Hepatic stellate cell (primary cell): ENCODE measurements around the gene SHISA5.
A peak's percentile ranks its signal among the peaks of the same experiment; 100 is the strongest.
"Not testable (repeated sequence)": the region's sequence is repeated elsewhere in the genome, so short reads cannot be mapped to it uniquely, and the experiment has no call there.

Experiments used
- DNase-seq: peaks from one replicate; pipeline ENCODE4 v3.0.0; 2011; ENCODE audit warnings: low spot score

The SHISA5 gene, protein sequence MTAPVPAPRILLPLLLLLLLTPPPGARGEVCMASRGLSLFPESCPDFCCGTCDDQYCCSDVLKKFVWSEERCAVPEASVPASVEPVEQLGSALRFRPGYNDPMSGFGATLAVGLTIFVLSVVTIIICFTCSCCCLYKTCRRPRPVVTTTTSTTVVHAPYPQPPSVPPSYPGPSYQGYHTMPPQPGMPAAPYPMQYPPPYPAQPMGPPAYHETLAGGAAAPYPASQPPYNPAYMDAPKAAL

DNA sequence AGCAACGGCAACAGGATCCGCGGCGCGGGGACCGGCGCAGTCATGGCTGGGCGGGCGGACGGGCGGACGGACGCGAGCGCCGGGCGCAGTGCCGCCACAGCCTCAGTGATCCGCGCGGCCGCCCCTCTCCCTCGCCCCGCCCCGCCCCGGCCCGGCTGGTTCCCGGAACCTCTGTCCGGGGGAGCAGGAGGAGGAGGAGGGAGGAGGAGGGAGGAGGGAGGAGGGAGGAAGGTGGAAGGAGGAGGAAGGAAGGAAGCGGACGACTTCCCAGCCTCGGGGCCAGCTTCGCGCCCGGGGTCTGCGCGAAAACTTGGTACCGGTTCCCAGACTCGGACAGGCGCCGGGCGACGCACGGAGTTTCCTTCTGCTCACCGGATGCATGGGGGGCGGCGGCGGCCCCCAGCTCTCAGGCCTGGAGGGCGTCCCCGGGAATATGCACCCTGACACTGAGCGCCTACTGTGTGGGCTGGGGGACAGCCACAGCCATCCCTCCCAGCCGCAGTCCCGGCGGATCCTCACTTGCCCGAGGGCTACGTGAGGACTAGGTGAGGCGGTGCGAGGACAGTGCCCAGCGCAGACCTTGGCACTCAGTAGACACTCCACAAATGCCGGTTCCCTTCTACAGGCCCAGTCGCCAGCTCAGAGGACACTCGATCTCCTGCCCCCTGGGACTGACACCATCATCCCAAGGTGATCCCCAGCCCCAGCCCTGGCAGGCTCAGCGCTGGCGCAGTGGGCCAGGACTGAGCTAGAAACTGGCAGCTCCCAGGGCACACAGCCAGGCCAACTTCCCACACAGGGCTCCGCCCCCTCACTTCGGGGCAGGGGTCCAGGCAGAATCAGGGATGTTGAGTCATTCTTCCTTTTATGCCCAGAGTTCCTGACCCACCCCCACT is at the start of gene SHISA5:
Gene SHISA5 (minus strand): TSS at position 124 of the 896 bp plus-strand sequence. CDS start 80 bp downstream, at position 44.
- peak; percentile 64 for DNase-seq

DNA sequence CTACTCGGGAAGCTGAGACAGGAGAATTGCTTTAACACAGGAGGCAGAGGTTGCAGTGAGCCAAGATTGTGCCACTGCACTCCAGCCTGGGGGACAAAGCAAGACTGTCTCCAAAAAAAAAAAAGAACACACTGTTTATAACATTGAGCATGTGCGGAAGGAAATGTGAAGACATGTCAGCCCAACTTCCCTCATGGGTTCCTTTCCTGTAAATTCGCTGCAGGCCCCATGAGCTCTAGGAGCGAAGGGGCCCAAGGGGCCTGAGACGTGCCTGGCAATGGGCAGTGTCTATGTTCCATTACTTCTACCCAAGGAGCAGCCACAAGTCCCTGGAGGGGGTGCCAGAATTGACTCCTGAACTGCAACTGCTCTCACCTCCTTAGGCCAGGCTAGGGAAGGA is 49.4 kb upstream of the SHISA5 start:
- DNase-seq = no peak

DNA sequence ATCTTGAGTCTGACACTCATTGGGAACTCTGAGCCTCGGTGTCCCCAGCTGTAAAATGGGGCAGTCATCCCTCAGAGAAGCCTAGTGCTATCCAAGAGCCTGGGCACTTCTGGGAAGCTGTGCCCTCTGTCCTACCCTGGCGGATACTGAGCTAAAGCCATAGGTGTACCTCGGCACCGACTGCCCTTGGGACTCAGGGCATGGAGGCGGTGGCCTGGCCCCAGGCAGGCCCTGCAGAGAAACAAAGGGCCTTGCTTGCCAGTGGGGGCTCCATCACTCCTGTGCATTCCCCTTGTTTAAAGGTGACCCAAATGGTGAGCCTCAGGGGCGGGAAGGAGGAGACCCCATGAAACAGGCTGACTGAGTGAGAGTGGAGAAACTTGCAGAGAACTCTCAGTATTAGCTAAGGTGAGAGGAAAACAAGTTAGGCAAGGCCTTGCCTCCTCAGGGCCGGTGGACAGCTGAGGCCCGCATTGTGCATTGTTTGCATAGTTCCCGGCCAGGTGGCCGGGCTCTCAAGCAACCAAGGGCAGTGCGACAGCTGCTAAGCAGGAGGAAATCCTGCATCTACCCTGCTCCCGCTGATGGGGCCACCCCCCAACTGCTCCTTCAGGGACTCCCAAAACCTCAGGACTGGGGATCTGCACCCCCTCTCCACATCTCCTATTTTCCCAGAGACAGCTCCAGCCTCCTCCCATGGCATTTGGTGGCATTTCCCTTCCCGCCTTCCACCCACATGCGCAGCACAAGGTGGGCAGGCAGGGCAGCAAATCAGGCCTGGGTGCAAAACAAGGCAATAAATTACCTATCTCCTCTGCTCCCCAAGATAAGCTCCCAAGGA is 48.4 kb upstream of the SHISA5 start:
- no peak for DNase-seq

DNA sequence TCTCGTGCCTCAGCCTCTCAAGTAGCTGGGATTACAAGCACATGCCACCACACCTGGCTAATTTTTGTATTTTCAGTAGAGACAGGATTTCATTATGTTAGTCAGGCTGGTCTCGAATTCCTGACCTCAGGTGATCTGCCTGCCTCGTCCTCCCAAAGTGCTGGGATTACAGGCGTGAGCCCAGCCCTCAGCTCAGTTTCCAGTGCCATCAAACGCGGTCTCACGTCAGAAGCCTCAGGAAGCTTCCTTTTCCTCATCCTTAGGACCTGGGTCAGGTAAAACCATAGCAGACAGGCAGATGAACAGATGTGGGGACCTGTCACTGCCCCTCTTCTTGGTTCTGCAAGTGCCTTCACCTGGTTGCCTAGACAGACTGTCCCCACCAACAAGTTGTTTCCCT is 47.7 kb upstream of the SHISA5 start:
- DNase-seq = not testable (repeated sequence)

DNA sequence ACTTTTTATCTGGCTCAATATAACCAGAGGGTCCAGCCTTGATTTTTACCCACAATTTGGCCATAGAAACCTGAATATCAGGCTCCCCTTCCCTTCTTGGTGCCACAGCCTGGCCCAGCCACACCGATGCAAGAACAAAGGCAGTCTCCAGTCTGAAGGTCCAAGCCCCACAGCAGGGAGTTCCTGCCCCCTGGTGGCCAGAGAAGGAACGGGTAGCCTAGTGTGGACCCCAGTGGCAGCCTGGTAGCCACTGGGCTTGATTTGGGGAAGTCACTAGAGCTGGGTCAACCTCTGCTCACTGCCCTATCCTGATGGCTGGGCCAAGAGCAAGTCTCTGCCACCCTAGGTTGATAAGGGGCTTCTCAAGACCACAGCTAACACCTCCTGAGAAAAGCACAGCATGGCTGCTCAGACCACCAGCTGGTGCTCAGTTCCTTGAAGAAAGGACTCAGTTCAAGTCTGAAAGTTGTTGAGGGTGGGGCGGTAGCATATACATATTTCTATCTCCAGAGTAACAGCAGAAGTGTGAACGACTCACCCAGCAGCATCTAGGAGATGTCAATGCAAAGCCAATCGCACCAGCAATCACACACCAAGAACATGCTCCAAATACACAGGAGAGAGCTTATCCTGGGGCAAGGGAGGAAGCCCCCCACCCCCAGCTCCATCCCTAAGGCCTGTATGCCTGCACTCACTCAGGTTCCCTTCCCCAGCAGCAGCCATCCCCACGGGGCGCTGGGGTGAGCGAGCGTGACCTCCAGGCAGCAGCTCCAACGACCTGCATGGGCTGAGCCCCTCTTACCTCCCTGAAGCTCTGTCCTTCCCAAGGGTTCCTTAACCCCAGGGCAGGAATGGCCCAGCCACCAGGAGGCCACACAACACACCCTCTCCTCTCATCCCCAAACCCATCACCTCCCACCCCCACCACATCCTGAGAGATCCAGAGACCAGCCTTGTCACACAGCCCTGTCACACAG is 45.0 kb upstream of the SHISA5 start:
- peak; percentile 83 for DNase-seq

DNA sequence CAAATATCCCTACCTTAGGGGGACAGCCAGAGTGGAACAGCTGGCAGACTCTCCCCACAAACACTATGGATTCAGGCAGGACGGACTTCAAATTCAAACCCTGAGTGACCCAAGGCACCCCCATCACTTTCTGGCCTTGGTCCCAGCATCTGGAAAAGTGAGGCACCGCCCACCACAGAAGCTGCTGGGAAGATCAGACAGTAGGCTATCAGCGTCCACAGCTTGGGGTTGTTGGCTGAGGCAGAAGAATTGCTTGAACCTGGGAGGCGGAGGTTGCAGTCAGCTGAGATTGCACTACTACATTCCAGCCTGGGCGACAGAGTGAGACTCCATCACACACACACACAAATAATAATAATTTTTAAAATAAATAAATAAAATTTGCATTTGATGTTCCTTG is 44.2 kb upstream of the SHISA5 start:
- DNase-seq = no peak

DNA sequence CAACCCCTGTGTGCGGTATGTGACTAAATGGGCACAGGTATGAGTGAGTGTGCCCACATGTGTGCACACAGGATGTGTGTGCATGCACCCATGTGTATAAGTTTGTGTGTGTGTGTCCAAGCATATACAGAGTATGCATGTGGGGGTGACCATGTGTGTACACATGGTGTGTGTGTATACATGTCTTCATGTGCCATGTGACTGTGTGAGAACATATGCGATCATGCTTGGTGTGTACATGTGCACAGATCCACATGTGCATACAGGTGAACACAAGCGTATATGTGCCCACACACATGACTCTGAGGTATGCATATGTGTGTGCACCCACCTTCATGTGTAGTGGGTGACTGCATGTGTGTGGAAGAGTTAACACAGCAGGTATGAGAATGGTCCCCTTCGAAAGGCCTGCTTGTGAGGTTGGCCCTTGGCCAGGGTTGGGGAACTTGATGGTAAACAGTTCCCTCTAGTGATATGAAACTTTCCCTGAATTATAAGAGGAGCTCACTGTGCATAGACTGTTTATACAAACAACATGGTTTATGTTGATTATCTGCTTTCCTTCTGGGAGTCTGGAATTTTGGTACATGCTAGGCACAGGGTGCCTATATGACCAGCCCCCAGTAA is 42.3 kb upstream of the SHISA5 start:
- DNase-seq = no peak

DNA sequence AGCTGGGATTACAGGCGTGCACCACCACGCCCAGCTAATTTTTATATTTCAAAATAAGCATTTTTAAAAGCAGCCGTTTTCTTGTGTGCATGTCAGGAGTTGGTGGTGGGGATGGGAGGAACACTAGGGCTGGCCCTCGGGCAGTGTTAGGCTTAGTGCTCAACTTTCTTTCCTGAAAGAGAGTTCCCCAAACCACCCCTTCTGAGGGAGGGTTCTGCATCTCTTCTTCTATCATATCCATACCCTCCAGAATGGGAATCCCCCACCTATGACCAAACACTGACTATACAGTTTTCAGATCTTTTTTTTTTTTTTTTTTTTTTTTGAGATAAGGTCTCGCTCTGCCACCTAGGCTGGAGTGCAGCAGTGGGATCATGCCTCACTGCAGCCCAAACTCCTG is 40.2 kb upstream of the SHISA5 start:
- DNase-seq = no peak

DNA sequence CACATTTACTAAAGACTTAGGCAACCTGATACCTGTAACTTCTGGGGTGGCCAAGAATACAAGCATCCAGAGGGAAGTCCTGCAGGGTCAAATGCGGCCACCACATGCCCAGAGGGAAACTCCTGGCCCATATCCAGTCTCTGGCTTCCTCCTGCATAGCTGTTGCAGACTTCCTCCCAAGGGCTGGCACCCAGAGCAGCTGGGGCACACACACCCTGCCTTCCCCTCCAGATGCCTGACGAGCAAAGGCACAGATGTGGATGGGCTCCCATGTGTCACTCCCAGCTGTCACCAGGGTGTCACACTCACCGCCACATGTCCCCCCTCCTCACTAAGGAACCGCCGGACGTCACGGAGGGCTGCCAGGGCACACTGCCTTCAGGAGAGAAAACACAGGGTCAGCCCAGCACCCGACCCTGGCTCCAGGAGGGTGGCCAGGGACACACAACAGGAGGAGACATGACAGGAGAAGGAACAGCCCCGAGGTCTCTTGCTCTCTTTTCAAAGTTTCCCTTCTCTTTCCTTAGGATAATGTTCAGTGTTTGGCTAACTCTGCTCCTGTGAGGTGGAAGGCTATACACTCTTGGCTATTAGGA is 39.4 kb upstream of the SHISA5 start:
- no peak for DNase-seq

DNA sequence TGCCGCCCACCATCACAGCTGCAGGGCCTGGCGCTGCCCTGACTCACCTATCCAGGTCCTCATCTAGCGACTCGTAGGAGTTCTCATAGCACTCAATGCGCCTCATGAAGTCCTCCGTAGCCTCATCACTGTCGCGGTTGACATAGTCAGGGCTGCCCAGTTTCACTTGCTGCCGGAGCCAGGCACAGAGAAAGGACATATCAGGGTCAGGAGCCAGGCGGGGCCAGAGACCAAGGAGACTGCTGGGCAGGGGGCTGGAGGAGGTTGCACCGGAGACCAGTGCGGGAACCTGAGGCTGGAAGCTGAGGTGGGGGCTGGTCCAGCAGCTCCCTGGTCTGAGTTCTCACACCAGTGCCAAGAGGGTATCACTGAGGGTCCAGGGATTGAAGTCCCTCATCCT is 34.5 kb upstream of the SHISA5 start:
- DNase-seq = no peak

DNA sequence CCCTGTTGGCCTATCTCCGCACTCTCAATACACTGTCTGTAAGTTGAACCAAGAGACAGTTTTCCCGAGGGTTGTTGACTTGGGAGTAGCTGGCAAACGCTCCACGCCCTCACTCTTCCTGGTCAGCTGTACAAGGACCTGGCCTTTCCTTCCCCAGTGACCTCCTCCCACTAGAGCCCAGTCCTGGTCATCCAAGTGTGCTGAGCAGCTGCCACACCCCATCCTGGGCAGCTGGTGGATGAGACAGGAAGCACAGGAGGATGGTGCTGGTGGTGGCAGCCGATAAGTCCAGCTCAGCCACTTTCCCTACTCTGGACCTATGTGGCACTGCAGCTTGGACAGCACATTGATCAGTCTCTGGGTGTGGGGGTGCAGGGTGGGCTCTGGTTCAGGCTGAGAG is 32.8 kb upstream of the SHISA5 start:
- DNase-seq = no peak

DNA sequence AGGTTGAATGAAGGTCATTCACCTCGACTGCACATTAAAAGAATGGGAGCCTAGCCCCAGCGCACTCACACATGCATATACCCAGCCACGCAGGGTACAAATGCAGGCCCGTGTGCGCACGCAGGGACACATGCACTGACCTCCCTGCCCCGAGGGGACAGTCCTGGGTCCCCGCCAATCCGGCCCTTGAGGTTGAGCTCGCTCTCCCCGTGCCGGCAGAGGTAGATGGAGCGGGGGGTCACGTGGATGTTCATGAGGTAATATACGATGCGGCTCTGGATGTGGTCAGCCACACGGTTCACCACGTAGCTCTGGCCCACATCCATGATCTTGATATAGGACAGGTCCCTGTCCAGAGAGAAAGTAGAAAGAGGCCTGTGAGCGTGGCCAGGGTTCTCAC is 32.1 kb upstream of the SHISA5 start:
- DNase-seq = no peak

DNA sequence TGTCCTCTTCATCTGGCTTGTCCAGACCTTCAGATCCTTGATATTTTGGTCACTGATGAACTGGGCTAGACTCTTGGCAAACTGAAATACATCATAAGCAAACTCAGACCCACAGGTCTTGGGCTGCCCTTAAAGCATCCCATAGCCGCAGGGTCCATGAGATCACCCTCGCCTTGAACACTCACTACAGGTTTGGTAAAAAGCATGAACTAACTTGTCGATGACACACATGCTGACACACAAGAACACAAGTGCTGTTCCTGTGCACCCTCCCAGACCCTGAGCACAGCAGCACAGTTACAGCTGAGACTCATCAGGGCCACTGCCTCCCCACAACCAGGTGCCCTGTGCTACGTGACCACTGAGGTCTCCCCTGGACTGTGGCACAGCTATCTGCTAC is 31.6 kb upstream of the SHISA5 start:
- no peak for DNase-seq

DNA sequence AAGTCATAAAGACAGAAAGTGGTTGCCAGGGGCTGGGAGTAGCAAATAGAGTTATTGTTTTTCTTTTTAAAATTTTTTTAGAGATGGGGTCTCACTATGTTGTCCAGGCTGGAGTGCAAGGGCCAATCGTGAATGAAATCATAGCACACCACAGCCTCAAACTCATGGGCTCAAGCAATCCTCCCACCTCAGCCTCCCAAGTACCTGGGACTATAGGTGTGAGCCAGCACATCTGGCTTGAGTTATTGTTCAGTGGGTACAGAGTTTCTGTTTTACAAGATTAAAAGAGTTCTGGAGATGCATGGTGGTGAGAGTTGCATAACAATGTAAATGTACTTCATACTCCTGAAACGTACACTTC is 29.0 kb upstream of the SHISA5 start:
- no peak for DNase-seq

DNA sequence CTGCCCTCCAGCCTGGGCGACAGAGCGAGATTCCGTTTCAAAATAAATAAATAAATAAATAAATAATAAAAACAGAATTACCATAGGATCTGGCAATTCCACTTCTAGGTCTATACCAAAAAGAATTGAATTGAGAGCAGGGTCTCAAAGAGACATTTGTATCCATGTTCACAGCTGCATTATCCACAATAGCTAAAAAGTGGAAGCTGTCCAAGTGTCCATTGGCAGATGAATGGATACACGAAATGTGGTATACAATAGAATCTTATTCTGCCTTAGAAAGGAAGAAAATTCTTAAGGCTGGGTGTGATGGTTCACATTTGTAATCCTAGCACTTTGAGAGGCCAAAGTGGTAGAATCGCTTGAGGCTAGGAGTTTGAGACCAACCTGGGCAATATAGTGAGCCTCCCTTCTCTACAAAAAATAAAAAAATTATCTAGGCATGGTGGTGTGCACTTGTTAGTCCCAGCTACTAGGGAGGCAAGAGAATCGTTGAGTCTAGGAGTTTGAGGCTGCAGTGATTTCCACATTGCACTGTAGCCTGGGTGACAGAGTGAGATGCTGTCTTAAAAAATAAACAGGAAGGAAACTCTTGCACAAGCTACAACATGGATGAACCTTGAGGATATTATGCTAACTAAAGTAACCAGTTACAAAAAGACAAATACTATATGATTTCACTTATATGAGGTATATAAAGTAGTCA is 28.4 kb upstream of the SHISA5 start:
- DNase-seq = no peak

DNA sequence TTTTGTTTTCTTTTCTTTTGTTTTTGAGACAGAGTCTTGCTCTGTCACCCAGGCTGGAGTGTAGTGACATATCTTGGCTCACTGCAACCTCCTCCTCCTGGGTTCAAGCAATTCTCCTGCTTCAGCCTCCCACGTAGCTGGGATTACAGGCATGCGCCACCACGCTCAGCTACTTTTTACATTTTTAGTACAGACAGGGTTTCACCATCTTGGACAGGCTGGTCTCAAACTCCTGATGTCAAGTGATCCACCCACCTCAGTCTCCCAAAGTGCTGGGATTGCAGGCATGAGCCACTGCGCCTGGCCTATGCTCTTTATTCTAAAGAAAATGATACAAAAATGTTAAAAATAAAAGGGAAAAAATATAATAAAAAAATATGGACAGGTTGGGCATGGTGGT is 26.7 kb upstream of the SHISA5 start:
- DNase-seq = not testable (repeated sequence)

DNA sequence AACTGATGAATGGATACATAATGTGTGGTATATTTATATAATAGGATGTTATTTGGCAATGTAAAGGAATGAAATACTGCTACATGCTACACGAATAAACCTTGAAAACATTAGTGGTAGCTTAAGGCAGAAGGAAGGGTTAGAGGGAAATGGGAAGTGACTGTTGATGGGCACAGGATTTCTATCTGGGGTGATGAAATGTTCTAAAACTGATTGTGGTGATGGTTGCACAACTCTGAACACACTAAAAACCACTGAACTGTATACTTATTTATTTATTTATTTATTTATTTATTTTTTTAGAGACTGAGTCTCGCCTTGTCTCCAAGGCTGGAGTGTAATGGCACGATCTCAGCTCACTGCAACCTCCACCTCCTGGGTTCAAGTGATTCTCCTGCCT is 24.8 kb upstream of the SHISA5 start:
- no peak for DNase-seq

DNA sequence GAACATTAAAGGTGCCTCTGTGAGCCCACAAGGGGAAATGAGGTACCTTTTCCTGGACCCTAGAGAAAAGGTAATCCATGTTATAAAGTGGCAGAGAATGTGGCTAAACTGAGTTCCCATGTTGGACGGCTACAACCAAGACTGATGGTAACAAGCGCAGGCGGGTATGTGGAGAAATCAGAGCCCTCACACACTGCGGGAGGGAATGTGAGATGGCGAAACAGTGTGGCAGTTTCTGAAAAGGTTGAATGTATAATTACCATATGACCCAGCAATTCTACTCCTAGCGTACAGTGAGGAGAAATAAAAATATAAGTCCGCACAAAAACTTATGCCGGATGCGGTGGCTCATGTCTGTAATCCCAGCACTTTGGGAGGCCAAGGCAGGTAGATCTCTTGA is 24.1 kb upstream of the SHISA5 start:
- DNase-seq = no peak

DNA sequence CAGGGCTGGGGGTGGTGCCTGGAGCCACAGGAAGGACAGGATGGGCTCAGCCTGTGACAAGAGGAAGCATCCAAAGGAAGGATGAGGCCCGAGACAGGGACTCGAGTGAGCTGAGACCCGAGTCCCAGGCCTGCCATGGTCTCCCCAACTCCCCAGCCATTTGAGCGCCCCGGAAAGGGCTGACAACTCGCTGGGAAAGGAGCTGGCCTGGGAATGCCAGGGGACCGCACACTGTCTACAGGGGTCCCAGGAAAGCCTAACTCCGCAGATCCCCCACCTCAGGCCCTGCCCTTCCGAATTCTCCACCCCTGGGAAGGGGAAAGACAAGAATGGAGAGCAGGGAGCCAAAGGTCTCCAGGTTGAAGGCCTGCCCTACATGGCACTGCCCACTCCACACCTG is 21.0 kb upstream of the SHISA5 start:
- DNase-seq = no peak

DNA sequence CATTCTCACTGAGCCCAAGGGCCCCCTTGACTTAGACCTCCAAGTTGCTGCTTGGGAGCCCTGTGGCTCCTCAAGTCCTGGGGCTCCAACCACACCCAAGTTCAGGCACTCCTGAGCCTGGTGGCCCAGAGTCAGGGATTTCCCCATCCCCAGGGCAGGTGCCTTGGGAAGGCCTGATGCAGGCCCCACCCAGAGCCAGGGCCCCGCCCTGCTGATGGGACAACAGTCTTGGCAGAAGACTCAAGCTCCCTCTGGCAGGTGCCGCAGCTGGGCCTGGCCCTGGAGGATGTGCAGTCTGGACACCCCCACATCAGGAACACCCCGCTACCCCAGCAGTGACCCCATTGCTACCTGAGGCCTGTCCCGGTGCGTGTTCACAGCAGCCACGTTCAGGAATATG is 17.7 kb upstream of the SHISA5 start:
- DNase-seq = no peak
